ENCODE data around the gene KCNT2.
"Not testable (repeated sequence)": the region's sequence is repeated elsewhere in the genome, so short reads cannot be mapped to it uniquely, and the experiment has no call there.

KCNT2 gene

GRCh38 chr1:196306421-196306820 lies 301.8 kb downstream of the KCNT2 start:
- DNase-seq = no peak

- no peak for DNase-seq
These were observed 303.0 kb downstream of the KCNT2 start for GRCh38 chr1:196305216-196305615.

GRCh38 chr1:196302981-196303380 lies 305.3 kb downstream of the KCNT2 start:
- DNase-seq = no peak

GRCh38 chr1:196302420-196302819 lies 305.8 kb downstream of the KCNT2 start:
- DNase-seq = no peak

- DNase-seq = no peak
These were observed 312.5 kb downstream of the KCNT2 start for GRCh38 chr1:196295766-196296165.

- DNase-seq = no peak
These were observed 329.4 kb downstream of the KCNT2 start for GRCh38 chr1:196278816-196279215.

GRCh38 chr1:196277860-196278259 lies 330.4 kb downstream of the KCNT2 start:
- no peak for DNase-seq

- DNase-seq = no peak
These were observed 336.9 kb downstream of the KCNT2 start for GRCh38 chr1:196271212-196271947.

- DNase-seq = not testable (repeated sequence)
These were observed 345.2 kb downstream of the KCNT2 start for GRCh38 chr1:196263086-196263485.

GRCh38 chr1:196260270-196260669 lies 348.0 kb downstream of the KCNT2 start:
- no peak for DNase-seq

- no peak for DNase-seq
These were observed 348.9 kb downstream of the KCNT2 start for GRCh38 chr1:196259316-196259715.

GRCh38 chr1:196255762-196256161 lies 352.5 kb downstream of the KCNT2 start:
- DNase-seq = no peak

GRCh38 chr1:196229546-196229945 lies 378.7 kb downstream of the KCNT2 start:
- DNase-seq = no peak

- no peak for DNase-seq
These were observed 393.4 kb downstream of the KCNT2 start for GRCh38 chr1:196214866-196215265.

- DNase-seq = no peak
These were observed 398.3 kb downstream of the KCNT2 start for GRCh38 chr1:196209983-196210382.

- DNase-seq = no peak
These were observed 399.0 kb downstream of the KCNT2 start for GRCh38 chr1:196209265-196209664.

GRCh38 chr1:196207612-196208217 lies 400.5 kb downstream of the KCNT2 start:
- DNase-seq = no peak

- DNase-seq = no peak
These were observed 402.4 kb downstream of the KCNT2 start for GRCh38 chr1:196205882-196206281.

- DNase-seq = no peak
These were observed 411.8 kb downstream of the KCNT2 start for GRCh38 chr1:196196486-196196885.

- DNase-seq = no peak
These were observed 414.2 kb downstream of the KCNT2 start for GRCh38 chr1:196193896-196194559.

- DNase-seq = no peak
These were observed 424.3 kb downstream of the KCNT2 start for GRCh38 chr1:196183941-196184340.

- no peak for DNase-seq
These were observed 426.7 kb downstream of the KCNT2 start for GRCh38 chr1:196181594-196181878.

- DNase-seq = no peak
These were observed 427.2 kb downstream of the KCNT2 start for GRCh38 chr1:196180847-196181593.
